RKO (cell line): ENCODE data around the gene NID1.
"Not testable (repeated sequence)": the region's sequence is repeated elsewhere in the genome, so short reads cannot be mapped to it uniquely, and the experiment has no call there.

Experiments used
- DNase-seq: peaks from one replicate; pipeline ENCODE4 v3.0.0-alpha.2; 2016; ENCODE audit warnings: low spot score

NID1 gene

GRCh38 chr1:235999259-235999925 is 65.5 kb downstream of the NID1 start:
- peak; percentile 78 for DNase-seq

GRCh38 chr1:235998812-235999211 is 66.1 kb downstream of the NID1 start:
- no peak for DNase-seq

- no peak for DNase-seq
Measured at GRCh38 chr1:235997931-235998330, 67.0 kb downstream of the NID1 start.

- DNase-seq: no peak
Measured at GRCh38 chr1:235997049-235997448, 67.8 kb downstream of the NID1 start.

- DNase-seq: no peak
Measured at GRCh38 chr1:235996048-235996785, 68.7 kb downstream of the NID1 start.

GRCh38 chr1:235995511-235995910 is 69.4 kb downstream of the NID1 start:
- DNase-seq: no peak

GRCh38 chr1:235993652-235994051 is 71.2 kb downstream of the NID1 start:
- no peak for DNase-seq

- no peak for DNase-seq
Measured at GRCh38 chr1:235992868-235993267, 72.0 kb downstream of the NID1 start.

- no peak for DNase-seq
Measured at GRCh38 chr1:235992346-235992745, 72.5 kb downstream of the NID1 start.

- peak; percentile 24 for DNase-seq
Measured at GRCh38 chr1:235990330-235990795, 74.5 kb downstream of the NID1 start.

- no peak for DNase-seq
Measured at GRCh38 chr1:235989105-235989504, 75.8 kb downstream of the NID1 start.

GRCh38 chr1:235986869-235987268 is 78.0 kb downstream of the NID1 start:
- no peak for DNase-seq

- no peak for DNase-seq
Measured at GRCh38 chr1:235984041-235984825, 80.7 kb downstream of the NID1 start.

GRCh38 chr1:235980976-235981375 is 83.9 kb downstream of the NID1 start:
- no peak for DNase-seq

- no peak for DNase-seq
Measured at GRCh38 chr1:235979716-235980333, 85.1 kb downstream of the NID1 start.

- no peak for DNase-seq
Measured at GRCh38 chr1:235979176-235979575, 85.7 kb downstream of the NID1 start.

GRCh38 chr1:235976490-235976889 is 88.4 kb downstream of the NID1 start:
- DNase-seq: no peak

- no peak for DNase-seq
Measured at GRCh38 chr1:235974616-235975015, 90.3 kb downstream of the NID1 start.

GRCh38 chr1:235972691-235973090 is 92.2 kb downstream of the NID1 start:
- DNase-seq: not testable (repeated sequence)

- DNase-seq: no peak
Measured at GRCh38 chr1:235972311-235972689, 92.6 kb downstream of the NID1 start.

- DNase-seq: peak; percentile 88
Measured at GRCh38 chr1:235971571-235972310, 93.1 kb downstream of the NID1 start.

- DNase-seq: no peak
Measured at GRCh38 chr1:235971020-235971419, 93.9 kb downstream of the NID1 start.
